Trophoblast cell (in vitro differentiated cells and primary cell): Measurements from ENCODE around the gene SLC4A4.

Experiments
- DNase-seq, 2 donors: peaks; one replicate each; pipeline ENCODE4 v3.0.0-alpha.2; 2016
- H2AFZ ChIP-seq: 2 replicates; pipeline ENCODE4 v1.6.1; 2013; ENCODE audit warnings: low read length, moderate library complexity, mild to moderate bottlenecking; ENCODE audit not compliant: insufficient read depth, poor library complexity
- H2AK5ac ChIP-seq: 2 replicates; pipeline ENCODE4 v1.6.1; 2013; ENCODE audit warnings: mild to moderate bottlenecking, low read length
- H2BK120ac ChIP-seq: 2 replicates; pipeline ENCODE4 v1.6.1; 2013; ENCODE audit warnings: low read length, mild to moderate bottlenecking, moderate library complexity; ENCODE audit not compliant: insufficient read depth, poor library complexity
- H2BK12ac ChIP-seq: 2 replicates; pipeline ENCODE4 v1.6.1; 2013; ENCODE audit warnings: mild to moderate bottlenecking, low read length, moderate library complexity
- H2BK5ac ChIP-seq: 2 replicates; pipeline ENCODE4 v1.6.1; 2013; ENCODE audit warnings: low read length, low read depth, moderate library complexity, mild to moderate bottlenecking; ENCODE audit not compliant: poor library complexity
- H3K14ac ChIP-seq: 2 replicates; pipeline ENCODE4 v1.6.1; 2013; ENCODE audit warnings: mild to moderate bottlenecking, low read length
- H3K18ac ChIP-seq: 2 replicates; pipeline ENCODE4 v1.6.1; 2013; ENCODE audit warnings: mild to moderate bottlenecking, low read length
- H3K23ac ChIP-seq: 2 replicates; pipeline ENCODE4 v1.6.1; 2013; ENCODE audit warnings: low read length
- H3K27ac ChIP-seq: 2 replicates; pipeline ENCODE4 v1.5.1; 2013; ENCODE audit warnings: low read depth, mild to moderate bottlenecking, inconsistent platforms, low read length, moderate library complexity
- H3K27me3 ChIP-seq: 2 replicates; pipeline ENCODE4 v1.6.1; 2013; ENCODE audit warnings: inconsistent platforms, mild to moderate bottlenecking, low read length, moderate library complexity; ENCODE audit not compliant: insufficient read depth
- H3K36me3 ChIP-seq, 2 experiments: 1 replicate in 1 of 2; 2 replicates in 1 of 2; pipeline ENCODE4 v1.6.1; 2013; ENCODE audit warnings: low read length in 2 of 2, mild to moderate bottlenecking in 2 of 2, moderate library complexity in 1 of 2; ENCODE audit not compliant: insufficient read depth in 2 of 2, control insufficient read depth in 1 of 2
- H3K4ac ChIP-seq: 2 replicates; pipeline ENCODE4 v1.6.1; 2013; ENCODE audit warnings: low read depth, mild to moderate bottlenecking, low read length, moderate library complexity
- H3K4me1 ChIP-seq, 2 experiments: 1 replicate in 1 of 2; 2 replicates in 1 of 2; pipeline ENCODE4 v1.6.1; 2013; ENCODE audit warnings: low read length in 2 of 2, mild to moderate bottlenecking in 2 of 2, moderate library complexity in 1 of 2; ENCODE audit not compliant: insufficient read depth in 2 of 2, control insufficient read depth in 1 of 2
- H3K4me2 ChIP-seq: 2 replicates; pipeline ENCODE4 v1.6.1; 2013; ENCODE audit warnings: inconsistent platforms, mild to moderate bottlenecking, low read length, moderate library complexity
- H3K4me3 ChIP-seq: 2 replicates; pipeline ENCODE4 v1.5.1; 2013; ENCODE audit warnings: mild to moderate bottlenecking, low read depth, low read length, inconsistent platforms
- H3K79me1 ChIP-seq: one replicate; pipeline ENCODE4 v1.6.1; 2013; ENCODE audit warnings: low read length
- H3K79me2 ChIP-seq: 2 replicates; pipeline ENCODE4 v1.6.1; 2013; ENCODE audit warnings: low read length, mild to moderate bottlenecking; ENCODE audit not compliant: control insufficient read depth, insufficient read depth, poor library complexity
- H3K9ac ChIP-seq: 2 replicates; pipeline ENCODE4 v1.6.1; 2013; ENCODE audit warnings: mild to moderate bottlenecking, low read length
- H3K9me3 ChIP-seq: 2 replicates; pipeline ENCODE4 v1.6.1; 2013; ENCODE audit warnings: low read depth, mild to moderate bottlenecking, control low read depth, inconsistent platforms, low read length; ENCODE audit not compliant: insufficient read depth
- H4K12ac ChIP-seq: 2 replicates; pipeline ENCODE4 v1.6.1; 2013; ENCODE audit warnings: low read depth, mild to moderate bottlenecking, low read length, moderate library complexity
- H4K8ac ChIP-seq: 2 replicates; pipeline ENCODE4 v1.6.1; 2013; ENCODE audit warnings: low read depth, mild to moderate bottlenecking, low read length, moderate library complexity
- H4K91ac ChIP-seq: one replicate; pipeline ENCODE4 v1.6.1; 2013; ENCODE audit warnings: low read depth, mild to moderate bottlenecking, low read length, moderate library complexity
- WGBS: extraction: QIAGEN DNeasy Blood & Tissue Kit; methylation state at CpG from one replicate; pipeline ENCODE4 v1.1.7; 2013; ENCODE audit warnings: missing lambda C conversion rate; ENCODE audit not compliant: insufficient read length, insufficient coverage; ENCODE audit errors: extremely low coverage; 5-methylcytosine and 5-hydroxymethylcytosine counted together

Gene SLC4A4

DNA sequence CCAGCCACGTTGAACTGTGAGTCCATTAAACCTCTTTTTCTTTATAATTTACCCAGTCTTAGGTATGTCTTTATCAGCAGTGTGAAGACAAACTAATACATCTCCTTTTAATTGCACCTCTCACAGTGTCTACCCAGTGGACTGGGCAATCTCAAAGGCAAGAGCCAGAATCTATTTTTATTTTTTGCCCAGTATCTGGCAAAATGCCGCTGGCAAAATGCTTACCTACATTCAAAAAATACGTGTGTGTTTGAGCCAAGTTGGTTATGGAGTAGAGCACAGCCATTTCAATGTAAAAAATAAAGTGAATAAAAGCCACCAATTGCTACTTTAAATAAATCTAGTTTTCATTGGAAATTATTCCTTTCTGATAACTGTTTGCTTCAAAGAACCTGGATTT, 245.2 kb downstream of the SLC4A4 start:
- no peak overlapping the region for H3K18ac ChIP-seq
- H3K27me3 ChIP-seq, result no peaks in the 10 kb centered on the region
- no peak overlapping the region for H3K9ac ChIP-seq
- H2BK120ac ChIP-seq, result no peak overlapping the region
- H3K4me1 ChIP-seq, result no peaks in the 10 kb centered on the region
- no peak overlapping the region for H3K27ac ChIP-seq
- no peaks in the 10 kb centered on the region for H3K36me3 ChIP-seq
- H3K79me2 ChIP-seq, result no peaks in the 10 kb centered on the region
- H3K4me2 ChIP-seq, result no peak overlapping the region
- no peak overlapping the region for H3K4ac ChIP-seq
- no peak overlapping the region for H2BK5ac ChIP-seq
- no CpG with 5 or more reads among the region's 3 CpGs for WGBS
- no peak overlapping the region for H2AK5ac ChIP-seq
- no peak overlapping the region for H2BK12ac ChIP-seq
- no peak overlapping the region for H2AFZ ChIP-seq
- no peak overlapping the region for H3K14ac ChIP-seq
- no peaks in the 10 kb centered on the region for H3K9me3 ChIP-seq
- no peak overlapping the region for H3K4me3 ChIP-seq
- no peak overlapping the region for H4K91ac ChIP-seq
- no peaks in the 10 kb centered on the region for H3K79me1 ChIP-seq
- H3K23ac ChIP-seq, result no peak overlapping the region
- no peak for DNase-seq
- no peak overlapping the region for H4K12ac ChIP-seq
- no peak overlapping the region for H4K8ac ChIP-seq

DNA sequence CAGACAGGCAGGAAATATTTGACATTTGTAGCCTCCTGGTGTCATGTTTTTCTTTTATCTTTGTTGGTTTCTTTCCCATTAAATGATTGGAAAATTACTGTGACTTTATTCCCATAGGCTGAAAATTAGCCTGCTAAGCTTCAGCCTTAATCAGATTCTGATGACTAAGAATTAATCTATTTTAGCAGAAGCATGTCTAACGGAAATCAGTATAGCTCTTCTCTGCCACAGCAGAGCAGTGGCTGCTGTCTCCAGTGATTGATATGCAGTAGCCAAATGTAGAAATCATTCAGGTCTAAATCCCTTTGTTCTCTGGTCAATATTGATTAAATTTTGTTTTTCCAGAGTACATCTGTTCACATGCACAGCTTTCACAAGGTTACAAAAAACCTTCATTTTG, 245.8 kb downstream of the SLC4A4 start:
- Histone ChIP-seq H2BK12ac (no peak overlapping the region), H4K12ac (no peak overlapping the region), H3K4me1 (no peaks in the 10 kb centered on the region), H2BK120ac (no peak overlapping the region), H3K9me3 (no peaks in the 10 kb centered on the region), H4K8ac (no peak overlapping the region), H2AFZ (no peak overlapping the region), H3K4me3 (no peak overlapping the region), H3K36me3 (no peaks in the 10 kb centered on the region), H3K14ac (no peak overlapping the region), H3K9ac (no peak overlapping the region), H3K18ac (no peak overlapping the region), H2AK5ac (no peak overlapping the region), H3K23ac (no peak overlapping the region), H3K4me2 (no peak overlapping the region), H3K79me1 (no peaks in the 10 kb centered on the region), H3K27me3 (no peaks in the 10 kb centered on the region), H3K27ac (no peak overlapping the region), H3K79me2 (no peaks in the 10 kb centered on the region), H3K4ac (no peak overlapping the region), H4K91ac (no peak overlapping the region), H2BK5ac (no peak overlapping the region)
- no peak for DNase-seq
- no CpG with 5 or more reads among the region's 1 CpG for WGBS

DNA sequence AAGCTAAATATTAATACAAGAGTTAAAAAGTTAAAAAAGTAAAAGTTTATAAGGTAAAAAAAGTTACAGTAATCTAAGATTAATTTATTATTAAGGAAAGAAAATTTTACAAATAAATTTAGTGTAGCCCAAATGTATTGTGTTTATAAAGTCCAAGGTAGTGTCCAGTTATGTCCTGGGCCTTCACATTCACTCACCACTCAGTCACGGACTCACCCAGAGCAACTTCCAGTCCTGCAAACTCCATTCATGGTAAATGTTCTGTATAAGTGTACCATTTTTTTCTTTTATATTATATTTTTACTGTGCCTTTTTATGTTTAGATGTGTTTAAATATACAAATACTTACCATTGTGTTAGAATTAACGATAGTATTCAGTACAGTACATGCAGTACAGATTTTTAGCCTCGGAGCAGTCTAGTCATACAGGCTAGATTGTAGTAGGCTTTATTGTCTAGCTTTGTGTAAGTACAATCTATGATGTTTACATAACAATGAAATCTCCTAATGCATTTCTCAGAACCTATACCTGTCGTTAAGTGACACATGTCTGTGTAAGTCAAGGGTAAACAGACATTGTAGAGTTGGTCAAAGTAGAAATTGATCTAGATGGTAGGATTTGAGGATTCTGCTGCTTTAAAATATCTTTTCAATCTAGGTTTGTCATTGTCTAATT, 247.4 kb downstream of the SLC4A4 start:
- Histone ChIP-seq H3K4ac (no peak overlapping the region), H3K27me3 (no peaks in the 10 kb centered on the region), H3K9me3 (no peaks in the 10 kb centered on the region), H3K9ac (no peak overlapping the region), H3K79me1 (no peaks in the 10 kb centered on the region), H3K23ac (no peak overlapping the region), H3K4me1 (no peaks in the 10 kb centered on the region), H3K4me2 (no peak overlapping the region), H2BK12ac (no peak overlapping the region), H2BK5ac (no peak overlapping the region), H3K79me2 (no peaks in the 10 kb centered on the region), H4K91ac (no peak overlapping the region), H3K36me3 (no peaks in the 10 kb centered on the region), H4K12ac (no peak overlapping the region), H3K14ac (no peak overlapping the region), H3K4me3 (no peak overlapping the region), H2AK5ac (no peak overlapping the region), H4K8ac (no peak overlapping the region), H2BK120ac (no peak overlapping the region), H3K18ac (no peak overlapping the region), H3K27ac (no peak overlapping the region), H2AFZ (no peak overlapping the region)
- no CpG with 5 or more reads among the region's 4 CpGs for WGBS
- DNase-seq, result no peak

DNA sequence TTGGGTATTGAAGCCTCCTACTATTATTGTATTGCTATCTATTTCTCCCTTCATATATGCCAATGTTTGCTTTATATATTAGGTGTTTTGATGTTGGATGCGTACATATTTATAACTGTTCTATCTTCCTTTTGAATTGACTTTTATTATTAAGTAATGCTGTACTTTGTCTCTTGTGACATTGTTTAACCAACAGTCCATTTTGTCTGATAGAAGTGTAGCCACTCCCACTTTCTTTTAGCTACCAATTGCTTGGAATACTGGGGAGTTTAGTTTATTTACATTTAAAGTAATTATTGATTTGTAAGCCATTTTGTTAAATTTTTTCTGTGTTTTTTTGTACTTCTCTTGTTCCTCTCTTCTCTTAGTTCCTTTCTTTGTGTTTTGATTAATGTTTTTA, 249.2 kb downstream of the SLC4A4 start:
- no peak overlapping the region for H3K23ac ChIP-seq
- H2BK120ac ChIP-seq, result no peak overlapping the region
- H3K4me1 ChIP-seq, result no peaks in the 10 kb centered on the region
- H3K79me1 ChIP-seq, result no peaks in the 10 kb centered on the region
- no peaks in the 10 kb centered on the region for H3K9me3 ChIP-seq
- no peak overlapping the region for H3K18ac ChIP-seq
- WGBS, result no CpG with 5 or more reads among the region's 1 CpG
- no peak overlapping the region for H3K4me2 ChIP-seq
- no peak overlapping the region for H3K4me3 ChIP-seq
- H3K14ac ChIP-seq, result no peak overlapping the region
- H4K8ac ChIP-seq, result no peak overlapping the region
- no peak overlapping the region for H3K9ac ChIP-seq
- H3K36me3 ChIP-seq, result no peaks in the 10 kb centered on the region
- H2BK12ac ChIP-seq, result no peak overlapping the region
- H3K27me3 ChIP-seq, result no peaks in the 10 kb centered on the region
- DNase-seq, result no peak
- H4K91ac ChIP-seq, result no peak overlapping the region
- H2BK5ac ChIP-seq, result no peak overlapping the region
- no peak overlapping the region for H2AFZ ChIP-seq
- no peak overlapping the region for H3K27ac ChIP-seq
- no peak overlapping the region for H3K4ac ChIP-seq
- H2AK5ac ChIP-seq, result no peak overlapping the region
- no peaks in the 10 kb centered on the region for H3K79me2 ChIP-seq
- no peak overlapping the region for H4K12ac ChIP-seq
